ENCODE measurements around the gene URB2.

- no peak for TF ChIP-seq CTCF (IDR thresholded peaks at IDR 0.05)
- no peak for TF ChIP-seq POLR2A (IDR thresholded peaks at IDR 0.05)
These were observed 26.7 kb upstream of the URB2 start for GRCh38 chr1:229599218-229599954.
